H9 (cell line): ENCODE results near the gene RDH12. TPM values are rescaled to one million over a fixed set of nuclear protein-coding genes. Genes with fewer than 3 reads are reported as not detected.
A peak's percentile ranks its signal among the peaks of the same experiment; 100 is the strongest.

Source experiments
- DNase-seq: peaks from one replicate; pipeline ENCODE4 v3.0.0-alpha.2; 2017
- H2AFZ ChIP-seq: one replicate; pipeline ENCODE4 v1.6.1; 2013; ENCODE audit warnings: mild to moderate bottlenecking, low read length, control low read depth, moderate library complexity
- H2AK5ac ChIP-seq: 2 replicates; pipeline ENCODE4 v1.6.1; 2013; ENCODE audit warnings: low read length, control low read depth, mixed read lengths; ENCODE audit not compliant: insufficient read length
- H2BK120ac ChIP-seq: one replicate; pipeline ENCODE4 v1.6.1; 2013; ENCODE audit warnings: low read depth, mild to moderate bottlenecking, low read length, control low read depth, inconsistent platforms; ENCODE audit not compliant: poor library complexity, severe bottlenecking
- H2BK12ac ChIP-seq: 2 replicates; pipeline ENCODE4 v1.6.1; 2013; ENCODE audit warnings: low read length, control low read depth, mixed read lengths, low read depth; ENCODE audit not compliant: insufficient read length
- H2BK15ac ChIP-seq: 2 replicates; pipeline ENCODE4 v1.6.1; 2013; ENCODE audit warnings: low read depth, low read length, control low read depth
- H2BK20ac ChIP-seq: one replicate; pipeline ENCODE4 v1.6.1; 2013; ENCODE audit warnings: low read depth, mild to moderate bottlenecking, low read length, control low read depth, inconsistent platforms; ENCODE audit not compliant: poor library complexity, severe bottlenecking
- H2BK5ac ChIP-seq: 2 replicates; pipeline ENCODE4 v1.6.1; 2013; ENCODE audit warnings: low read length, control low read depth, mixed read lengths; ENCODE audit not compliant: insufficient read length
- H3K14ac ChIP-seq: 2 replicates; pipeline ENCODE4 v1.6.1; 2013; ENCODE audit warnings: low read length, control low read depth; ENCODE audit not compliant: insufficient read depth
- H3K18ac ChIP-seq: 2 replicates; pipeline ENCODE4 v1.6.1; 2013; ENCODE audit warnings: low read depth, mild to moderate bottlenecking, mixed read lengths, low read length, control low read depth; ENCODE audit not compliant: insufficient read length
- H3K23ac ChIP-seq: 2 replicates; pipeline ENCODE4 v1.6.1; 2013; ENCODE audit warnings: low read length, control low read depth, mixed read lengths, low read depth; ENCODE audit not compliant: insufficient read length
- H3K23me2 ChIP-seq: 2 replicates; pipeline ENCODE4 v1.6.1; 2013; ENCODE audit warnings: low read depth, mild to moderate bottlenecking, mixed read lengths, low read length, control low read depth; ENCODE audit not compliant: insufficient read length, poor library complexity, severe bottlenecking
- H3K27ac ChIP-seq: 2 replicates; pipeline ENCODE4 v1.5.1; 2013; ENCODE audit warnings: low read length, control low read depth, mixed read lengths, low read depth; ENCODE audit not compliant: insufficient read length
- H3K27me3 ChIP-seq: 2 replicates; pipeline ENCODE4 v1.6.1; 2013; ENCODE audit warnings: low read length, control low read depth, inconsistent platforms; ENCODE audit not compliant: insufficient read depth
- H3K4ac ChIP-seq: 2 replicates; pipeline ENCODE4 v1.6.1; 2013; ENCODE audit warnings: low read depth, mild to moderate bottlenecking, control low read depth, inconsistent platforms, low read length, moderate library complexity
- H3K4me1 ChIP-seq: 2 replicates; pipeline ENCODE4 v1.6.1; 2013; ENCODE audit warnings: low read length, control low read depth, inconsistent platforms; ENCODE audit not compliant: insufficient read depth
- H3K4me2 ChIP-seq: 2 replicates; pipeline ENCODE4 v1.6.1; 2013; ENCODE audit warnings: low read length, control low read depth, mixed read lengths; ENCODE audit not compliant: insufficient read length, insufficient read depth
- H3K56ac ChIP-seq: 2 replicates; pipeline ENCODE4 v1.6.1; 2013; ENCODE audit warnings: low read depth, mild to moderate bottlenecking, mixed read lengths, low read length, control low read depth; ENCODE audit not compliant: insufficient read length
- H3K79me1 ChIP-seq: 2 replicates; pipeline ENCODE4 v1.6.1; 2013; ENCODE audit warnings: low read depth, mild to moderate bottlenecking, moderate library complexity, low read length, control low read depth, inconsistent platforms; ENCODE audit not compliant: insufficient read depth, poor library complexity, severe bottlenecking
- H3K79me2 ChIP-seq: 2 replicates; pipeline ENCODE4 v1.6.1; 2013; ENCODE audit warnings: low read length, control low read depth, inconsistent platforms; ENCODE audit not compliant: insufficient read depth
- H3K9ac ChIP-seq: 2 replicates; pipeline ENCODE4 v1.6.1; 2013; ENCODE audit warnings: low read length, control low read depth, mixed read lengths; ENCODE audit not compliant: insufficient read length; ENCODE audit errors: extremely low read depth
- H3K9me3 ChIP-seq: one replicate; pipeline ENCODE4 v1.6.1; 2013; ENCODE audit warnings: low read depth, low read length, inconsistent platforms; ENCODE audit not compliant: control insufficient read depth
- H3T11ph ChIP-seq: one replicate; pipeline ENCODE4 v1.6.1; 2013; ENCODE audit warnings: mild to moderate bottlenecking, low read length, control low read depth, inconsistent platforms
- H4K20me1 ChIP-seq: one replicate; pipeline ENCODE4 v1.6.1; 2013; ENCODE audit not compliant: control insufficient read depth, insufficient read length, insufficient read depth
- H4K5ac ChIP-seq: 2 replicates; pipeline ENCODE4 v1.6.1; 2013; ENCODE audit warnings: low read depth, mild to moderate bottlenecking, mixed read lengths, low read length, control low read depth; ENCODE audit not compliant: insufficient read length
- H4K8ac ChIP-seq: replicated peaks from 2 replicates; pipeline ENCODE4 v1.6.1; 2013; ENCODE audit warnings: low read length, control low read depth, mixed read lengths, low read depth; ENCODE audit not compliant: insufficient read length
- H4K91ac ChIP-seq: 2 replicates; pipeline ENCODE4 v1.6.1; 2013; ENCODE audit warnings: low read depth, mild to moderate bottlenecking, moderate library complexity, mixed read lengths, low read length, control low read depth; ENCODE audit not compliant: insufficient read length
- H3K27ac Mint-ChIP-seq, 3 experiments: 2 replicates in 2 of 3; 3 replicates in 1 of 3; pipeline ENCODE4 v1.8.0; 2020 to 2021; ENCODE audit warnings: mixed read lengths in 3 of 3, mild to moderate bottlenecking in 1 of 3, moderate library complexity in 1 of 3
- H3K27me3 Mint-ChIP-seq: 2 replicates; pipeline ENCODE4 v1.8.0; 2021; ENCODE audit warnings: low read depth, mild to moderate bottlenecking, moderate library complexity, mixed read lengths
- H3K36me3 Mint-ChIP-seq, 3 experiments: 2 replicates in 2 of 3; 3 replicates in 1 of 3; pipeline ENCODE4 v1.8.0; 2020 to 2021; ENCODE audit warnings: low read depth in 3 of 3, mixed read lengths in 3 of 3; ENCODE audit not compliant: insufficient read depth in 1 of 3
- H3K4me1 Mint-ChIP-seq, 2 experiments: 2 replicates each; pipeline ENCODE4 v1.8.0; 2020; ENCODE audit warnings: mixed read lengths in 2 of 2
- H3K4me3 Mint-ChIP-seq, 2 experiments: 2 replicates in 1 of 2; 3 replicates in 1 of 2; pipeline ENCODE4 v1.8.0; 2020 to 2021; ENCODE audit warnings: mild to moderate bottlenecking in 2 of 2, mixed read lengths in 2 of 2, moderate library complexity in 1 of 2
- H3K9me3 Mint-ChIP-seq, 2 experiments: 2 replicates in 1 of 2; 3 replicates in 1 of 2; pipeline ENCODE4 v1.8.0; 2020; ENCODE audit warnings: mild to moderate bottlenecking in 2 of 2, mixed read lengths in 2 of 2, moderate library complexity in 1 of 2
- WGBS: extraction: QIAGEN DNeasy Blood & Tissue Kit; methylation state at CpG from one replicate; pipeline ENCODE4 v1.1.7; 2013; ENCODE audit warnings: missing lambda C conversion rate, low lambda C conversion rate, mixed read lengths; ENCODE audit not compliant: insufficient read length; ENCODE audit errors: extremely low coverage; 5-methylcytosine and 5-hydroxymethylcytosine counted together
- total RNA-seq: library from RNA; stranded (reverse); gene quantifications from 2 replicates; pipeline ENCODE4 v1.2.1, GENCODE V29; 2021
- TF ChIP-seq, protein P1 (sequence below): fragments of 200-600 bp; sonication (generic); conservative IDR thresholded peaks from 3 replicates; pipeline ENCODE4 v1.8.0; 2021; ENCODE audit warnings: antibody characterized with exemption, mild to moderate bottlenecking

Gene RDH12
- total RNA-seq, 1 experiment from 2014 or later, result 0.74 TPM

GRCh38 chr14:67729072-67729885 lies 27.6 kb downstream of the RDH12 start:
- no peak overlapping the region for H3K23ac ChIP-seq
- H2AK5ac ChIP-seq, result no peak overlapping the region
- no peak overlapping the region for H2BK12ac ChIP-seq
- Mint-ChIP-seq H3K4me3 (peak overlapping the region; percentile 18 to 51; a peak in 4 of 5 replicates), H3K27ac (peak overlapping the region in 2 of 3 experiments; percentile 50 to 83; a peak in 3 of 7 replicates), H3K9me3 (no peaks in the 10 kb centered on the region), H3K4me1 (peaks cover 17 to 19% of the 10 kb centered on the region in 2 experiments), H3K36me3 (no peaks in the 10 kb centered on the region), H3K27me3 (peaks cover 4% of the 10 kb centered on the region; the same call in 1 of the 2 replicates)
- H3K18ac ChIP-seq, result peak overlapping the region; percentile 5
- no peaks in the 10 kb centered on the region for H3K4me1 ChIP-seq
- peak; percentile 88 for DNase-seq
- H3K9me3 ChIP-seq, result no peaks in the 10 kb centered on the region
- H2AFZ ChIP-seq, result peak overlapping the region; percentile 5
- H2BK15ac ChIP-seq, result no peak overlapping the region
- no peaks in the 10 kb centered on the region for H3K27me3 ChIP-seq
- H3K79me1 ChIP-seq, result no peaks in the 10 kb centered on the region
- 0 out of 2 replicates have a peak overlapping the region, but pooled peaks have one; percentile 14 for H3K14ac ChIP-seq
- no peak overlapping the region for H4K91ac ChIP-seq
- no peaks in the 10 kb centered on the region for H3K79me2 ChIP-seq
- no peak overlapping the region for H3K56ac ChIP-seq
- no peaks in the 10 kb centered on the region for H3K23me2 ChIP-seq
- H4K20me1 ChIP-seq, result no peaks in the 10 kb centered on the region
- H2BK20ac ChIP-seq, result no peak overlapping the region
- no peak overlapping the region for H3K27ac ChIP-seq
- peak overlapping the region; percentile 5 for H3K4me2 ChIP-seq
- no peak overlapping the region for H2BK5ac ChIP-seq
- TF ChIP-seq, protein P1, sequence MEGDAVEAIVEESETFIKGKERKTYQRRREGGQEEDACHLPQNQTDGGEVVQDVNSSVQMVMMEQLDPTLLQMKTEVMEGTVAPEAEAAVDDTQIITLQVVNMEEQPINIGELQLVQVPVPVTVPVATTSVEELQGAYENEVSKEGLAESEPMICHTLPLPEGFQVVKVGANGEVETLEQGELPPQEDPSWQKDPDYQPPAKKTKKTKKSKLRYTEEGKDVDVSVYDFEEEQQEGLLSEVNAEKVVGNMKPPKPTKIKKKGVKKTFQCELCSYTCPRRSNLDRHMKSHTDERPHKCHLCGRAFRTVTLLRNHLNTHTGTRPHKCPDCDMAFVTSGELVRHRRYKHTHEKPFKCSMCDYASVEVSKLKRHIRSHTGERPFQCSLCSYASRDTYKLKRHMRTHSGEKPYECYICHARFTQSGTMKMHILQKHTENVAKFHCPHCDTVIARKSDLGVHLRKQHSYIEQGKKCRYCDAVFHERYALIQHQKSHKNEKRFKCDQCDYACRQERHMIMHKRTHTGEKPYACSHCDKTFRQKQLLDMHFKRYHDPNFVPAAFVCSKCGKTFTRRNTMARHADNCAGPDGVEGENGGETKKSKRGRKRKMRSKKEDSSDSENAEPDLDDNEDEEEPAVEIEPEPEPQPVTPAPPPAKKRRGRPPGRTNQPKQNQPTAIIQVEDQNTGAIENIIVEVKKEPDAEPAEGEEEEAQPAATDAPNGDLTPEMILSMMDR, result no peak
- H4K5ac ChIP-seq, result no peak overlapping the region
- WGBS, result no CpG with 5 or more reads among the region's 21 CpGs
- no peak overlapping the region for H3K4ac ChIP-seq
- no peak overlapping the region for H3T11ph ChIP-seq
- H2BK120ac ChIP-seq, result no peak overlapping the region
- no peak overlapping the region for H4K8ac ChIP-seq
- no peak overlapping the region for H3K9ac ChIP-seq
